BE2C (cell line): ENCODE data around the gene LDAH.
A peak's percentile ranks its signal among the peaks of the same experiment; 100 is the strongest.

Experiments
- DNase-seq: peaks from one replicate; pipeline ENCODE4 v3.0.0-alpha.2; 2020
- H3K27me3 ChIP-seq: fragments of 250-450 bp; sonication (Bioruptor Pico); 2 replicates; pipeline ENCODE4 v1.5.1; 2020; ENCODE audit warnings: mild to moderate bottlenecking
- H3K36me3 ChIP-seq: fragments of 250-450 bp; sonication (Bioruptor Pico); 2 replicates; pipeline ENCODE4 v1.5.1; 2020; ENCODE audit warnings: mild to moderate bottlenecking
- H3K4me1 ChIP-seq: fragments of 250-450 bp; sonication (Bioruptor Pico); 2 replicates; pipeline ENCODE4 v1.5.1; 2020
- H3K4me3 ChIP-seq: 2 replicates; pipeline ENCODE4 v1.5.1; 2011; ENCODE audit warnings: low read depth, low read length
- H3K9me3 ChIP-seq: fragments of 250-450 bp; sonication (Bioruptor Pico); 2 replicates; pipeline ENCODE4 v1.5.1; 2020
- CTCF ChIP-seq: IDR thresholded peaks from 2 replicates; pipeline ENCODE4 v1.5.1; 2012; ENCODE audit warnings: mild to moderate bottlenecking, low read depth, low read length

The LDAH gene

GRCh38 chr2:20652673-20653575 lies 170.0 kb downstream of the LDAH start:
- no peak for DNase-seq
- no peaks in the 10 kb centered on the region for H3K9me3 ChIP-seq
- no peak for TF ChIP-seq CTCF
- H3K27me3 ChIP-seq = no peaks in the 10 kb centered on the region
- peaks cover 4% of the 10 kb centered on the region for H3K4me1 ChIP-seq
- H3K4me3 ChIP-seq = no peak overlapping the region
- no peaks in the 10 kb centered on the region for H3K36me3 ChIP-seq

- H3K4me3 ChIP-seq = no peak overlapping the region
- H3K4me1 ChIP-seq = peaks cover 12% of the 10 kb centered on the region
- DNase-seq = no peak
- no peaks in the 10 kb centered on the region for H3K27me3 ChIP-seq
- no peaks in the 10 kb centered on the region for H3K36me3 ChIP-seq
- TF ChIP-seq CTCF = no peak
- H3K9me3 ChIP-seq = no peaks in the 10 kb centered on the region
These were observed 170.8 kb downstream of the LDAH start for GRCh38 chr2:20652141-20652540.

GRCh38 chr2:20651731-20652099 lies 171.2 kb downstream of the LDAH start:
- no peak for DNase-seq
- no peaks in the 10 kb centered on the region for H3K27me3 ChIP-seq
- TF ChIP-seq CTCF = no peak
- peak overlapping the region; percentile 79 for H3K4me3 ChIP-seq
- no peaks in the 10 kb centered on the region for H3K9me3 ChIP-seq
- no peaks in the 10 kb centered on the region for H3K36me3 ChIP-seq
- peaks cover 13% of the 10 kb centered on the region for H3K4me1 ChIP-seq

GRCh38 chr2:20650877-20651730 lies 171.8 kb downstream of the LDAH start, which contains the start of gene HS1BP3:
HS1BP3 (minus strand) TSS chr2:20651098; CDS start chr2:20651063, 35 bp downstream.
- H3K4me3 ChIP-seq = peak within 1 kb of the TSS; percentile 86
- H3K4me1 ChIP-seq = peaks cover 13% of the 10 kb centered on the region
- no peaks in the 10 kb centered on the region for H3K36me3 ChIP-seq
- no peaks in the 10 kb centered on the region for H3K9me3 ChIP-seq
- peak; percentile 54 for TF ChIP-seq CTCF
- DNase-seq = peak; percentile 88
- H3K27me3 ChIP-seq = no peaks in the 10 kb centered on the region

GRCh38 chr2:20650393-20650876 lies 172.5 kb downstream of the LDAH start:
- no peaks in the 10 kb centered on the region for H3K27me3 ChIP-seq
- no peak for TF ChIP-seq CTCF
- no peaks in the 10 kb centered on the region for H3K36me3 ChIP-seq
- H3K4me3 ChIP-seq = peak overlapping the region; percentile 86
- H3K4me1 ChIP-seq = peaks cover 13% of the 10 kb centered on the region
- H3K9me3 ChIP-seq = no peaks in the 10 kb centered on the region
- DNase-seq = no peak
